HepG2 (cell line): Measurements from ENCODE around the gene CNPY4. TPM values are rescaled to one million over a fixed set of nuclear protein-coding genes. Genes with fewer than 3 reads are reported as not detected.
A peak's percentile ranks its signal among the peaks of the same experiment; 100 is the strongest.

ENCODE experiments used
- DNMT3B ChIP-seq: conservative IDR thresholded peaks from 2 replicates; pipeline ENCODE4 v1.6.1; 2016; ENCODE audit warnings: missing biosample characterization, control low read depth
- HBP1 ChIP-seq: IDR thresholded peaks from 2 replicates; pipeline ENCODE4 v1.6.1; 2016; ENCODE audit warnings: low read depth, control low read depth
- MAZ ChIP-seq, 2 experiments: sonication (generic) in 1 of 2; formaldehyde crosslinking in 1 of 2; IDR thresholded peaks; 2 replicates each; pipeline versions ENCODE4 v1.5.0 to v1.6.1; 2012 to 2020; ENCODE audit warnings: low read depth in 2 of 2, mild to moderate bottlenecking in 2 of 2, borderline replicate concordance in 1 of 2, improper control_type of control experiment in 1 of 2, low read length in 1 of 2, missing genetic modification reagents in 1 of 2, moderate library complexity in 1 of 2
- PITX1 ChIP-seq: sonication (generic); formaldehyde crosslinking; IDR thresholded peaks from 2 replicates; pipeline ENCODE4 v1.5.1; 2020; ENCODE audit warnings: mild to moderate bottlenecking, missing genetic modification reagents
- POLR2AphosphoS2 ChIP-seq: IDR thresholded peaks from 2 replicates; pipeline ENCODE4 v1.6.1; 2011; ENCODE audit warnings: low read depth, low read length, improper control_type of control experiment
- RFXANK ChIP-seq: IDR thresholded peaks from 2 replicates; pipeline ENCODE4 v1.6.1; 2016
- STAT6 ChIP-seq: sonication (generic); formaldehyde crosslinking; IDR thresholded peaks from 2 replicates; pipeline ENCODE4 v1.4.0; 2020; ENCODE audit warnings: missing genetic modification reagents, mild to moderate bottlenecking, borderline replicate concordance
- TBL1XR1 ChIP-seq: fragments of 150-350 bp; IDR thresholded peaks from 2 replicates; pipeline ENCODE4 v1.6.1; 2014; ENCODE audit warnings: borderline replicate concordance, low read length; ENCODE audit not compliant: partially characterized antibody
- TCF7L2 ChIP-seq: IDR thresholded peaks from 2 replicates; pipeline ENCODE4 v1.6.1; 2011; ENCODE audit warnings: mild to moderate bottlenecking, low read depth, low read length, moderate library complexity
- ZNF777 ChIP-seq: sonication (generic); formaldehyde crosslinking; IDR thresholded peaks from 2 replicates; pipeline ENCODE4 v1.4.0; 2020; ENCODE audit warnings: missing genetic modification reagents
- polyA plus RNA-seq, 8 experiments: library from polyadenylated mRNA; depleted of rRNA in 3 of 8; stranded (reverse) in 7 of 8; unstranded in 1 of 8; fragments of >200 nt; fragmentation: Illumina TruSeq in 4 of 8; extraction: Trizol in 4 of 8; gene quantifications; 2 replicates each; pipeline versions ENCODE4 v1.2.1 to v1.2.3, GENCODE V29; 2011 to 2016; ENCODE audit warnings: low read depth in 4 of 8, missing spikeins in 1 of 8, mixed read lengths in 1 of 8; ENCODE audit not compliant: insufficient read depth in 1 of 8
- total RNA-seq, 5 experiments: library from RNA; depleted of rRNA; stranded (reverse); fragments of >200 nt; fragmentation: Illumina TruSeq; extraction: Trizol; gene quantifications; 2 replicates each; pipeline ENCODE4 v1.2.3, GENCODE V29; 2016; ENCODE audit warnings: low read depth in 1 of 5

Gene CNPY4
- total and polyA plus RNA-seq, 2 of the 13 experiments (the other 11 are each of a cell fraction or from before 2014, with no cell fraction given), result 6.2 to 12.7 TPM

- TF ChIP-seq MAZ (IDR thresholded peaks at IDR 0.05; ENCODE audit: borderline replicate concordance, low read depth, low read length) (no peak), MAZ (CRISPR knock-in tag; IDR thresholded peaks at IDR 0.05; ENCODE audit: low read depth) (no peak), TCF7L2 (no peak), HBP1 (CRISPR knock-in tag) (0 out of 2 replicates have a peak, but pooled peaks have one; percentile 67), TBL1XR1 (no peak), DNMT3B (CRISPR knock-in tag) (no peak), ZNF777 (peak; percentile 75), PITX1 (peak; percentile 12; the same call in 1 of the 2 replicates), RFXANK (CRISPR knock-in tag) (no peak), POLR2AphosphoS2 (no peak), STAT6 (CRISPR knock-in tag) (no peak)
- TF ChIP-seq, all 625 proteins: peak for 39
Measured at GRCh38 chr7:100119970-100120732, 717 bp downstream of the CNPY4 start (continued).
